ENCODE data around the gene TMC1. TPM values are rescaled to one million over a fixed set of nuclear protein-coding genes. Genes with fewer than 3 reads are reported as not detected.

Gene TMC1
- total and polyA plus RNA-seq, 9 donors, result 0.12 to 1.4 (median 0.48) TPM

DNA sequence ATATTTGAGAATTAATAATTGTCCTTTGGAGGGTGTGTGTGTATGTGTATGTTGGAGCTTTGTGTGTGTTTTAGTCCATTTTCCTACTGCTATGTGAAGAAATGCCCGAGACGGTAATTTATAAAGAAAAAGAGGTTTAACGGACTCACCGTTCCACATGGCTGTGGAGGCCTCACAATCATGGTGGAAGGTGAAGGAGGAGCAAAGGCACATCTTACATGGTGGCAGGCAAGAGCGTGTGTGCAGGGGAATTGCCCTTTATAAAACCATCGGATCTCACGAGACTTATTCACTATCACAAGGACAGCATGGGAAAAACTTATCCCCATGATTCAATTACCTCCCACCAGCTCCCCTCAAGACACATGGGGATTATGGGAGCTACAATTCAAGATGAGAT is 44.1 kb downstream of the TMC1 start:
- TF ChIP-seq EP300 (IDR thresholded peaks at IDR 0.05) (no peak), POLR2A (IDR thresholded peaks at IDR 0.05) (no peak)
- TF ChIP-seq, protein P1, sequence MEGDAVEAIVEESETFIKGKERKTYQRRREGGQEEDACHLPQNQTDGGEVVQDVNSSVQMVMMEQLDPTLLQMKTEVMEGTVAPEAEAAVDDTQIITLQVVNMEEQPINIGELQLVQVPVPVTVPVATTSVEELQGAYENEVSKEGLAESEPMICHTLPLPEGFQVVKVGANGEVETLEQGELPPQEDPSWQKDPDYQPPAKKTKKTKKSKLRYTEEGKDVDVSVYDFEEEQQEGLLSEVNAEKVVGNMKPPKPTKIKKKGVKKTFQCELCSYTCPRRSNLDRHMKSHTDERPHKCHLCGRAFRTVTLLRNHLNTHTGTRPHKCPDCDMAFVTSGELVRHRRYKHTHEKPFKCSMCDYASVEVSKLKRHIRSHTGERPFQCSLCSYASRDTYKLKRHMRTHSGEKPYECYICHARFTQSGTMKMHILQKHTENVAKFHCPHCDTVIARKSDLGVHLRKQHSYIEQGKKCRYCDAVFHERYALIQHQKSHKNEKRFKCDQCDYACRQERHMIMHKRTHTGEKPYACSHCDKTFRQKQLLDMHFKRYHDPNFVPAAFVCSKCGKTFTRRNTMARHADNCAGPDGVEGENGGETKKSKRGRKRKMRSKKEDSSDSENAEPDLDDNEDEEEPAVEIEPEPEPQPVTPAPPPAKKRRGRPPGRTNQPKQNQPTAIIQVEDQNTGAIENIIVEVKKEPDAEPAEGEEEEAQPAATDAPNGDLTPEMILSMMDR (IDR thresholded peaks at IDR 0.05), result no peak
- 95 to 97% (median 96%) methylated on average over 7 of the region's 7 CpGs for WGBS, 3 donors
- no peak overlapping the region for H3K27ac ChIP-seq
- DNase-seq, result no peak
- no peaks in the 10 kb centered on the region for H3K36me3 ChIP-seq
- H3K27me3 ChIP-seq, result no peaks in the 10 kb centered on the region
- intact Hi-C loops (cut with DNase I), result no loop called here
- H3K4me3 ChIP-seq, result no peak overlapping the region
- H3K9me3 ChIP-seq, result no peaks in the 10 kb centered on the region
- no peaks in the 10 kb centered on the region for H3K4me1 ChIP-seq (ENCODE audit: insufficient read depth)

DNA sequence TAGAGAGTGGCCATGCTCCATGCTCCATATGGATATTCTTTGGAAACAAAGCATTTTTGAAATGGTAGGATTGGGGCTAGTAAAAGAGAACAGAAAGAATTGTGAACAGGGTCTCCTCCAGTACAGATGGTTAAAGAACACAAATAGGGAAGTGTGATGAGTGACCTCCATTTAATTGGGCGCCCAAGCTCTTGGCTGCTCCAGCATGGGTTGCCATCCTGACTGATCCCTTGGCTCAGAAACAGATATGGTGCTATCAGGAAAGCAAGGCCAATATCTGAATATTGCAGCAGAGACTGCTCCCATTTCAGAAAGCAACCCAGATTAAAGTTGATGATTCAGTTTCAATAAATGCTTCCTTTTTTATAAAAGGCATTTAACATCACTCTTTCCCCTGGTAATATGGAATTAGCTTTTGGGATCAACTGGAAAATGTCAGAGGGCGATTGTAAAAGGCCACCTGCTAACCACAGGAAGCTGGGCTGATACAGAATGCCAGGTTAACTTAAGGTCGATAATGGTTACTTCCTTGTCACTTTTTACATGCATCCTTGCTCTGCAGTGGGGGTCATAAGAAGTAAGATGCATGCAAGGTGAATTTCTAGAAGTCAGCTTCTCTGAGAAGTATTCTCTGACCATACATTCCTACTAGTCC is 52.9 kb downstream of the TMC1 start:
- TF ChIP-seq POLR2A (IDR thresholded peaks at IDR 0.05), result no peak
- TF ChIP-seq, protein P1 (IDR thresholded peaks at IDR 0.05), result no peak
- TF ChIP-seq EP300 (IDR thresholded peaks at IDR 0.05), result no peak
- Histone ChIP-seq H3K9me3 (no peaks in the 10 kb centered on the region), H3K4me3 (no peak overlapping the region), H3K27ac (no peak overlapping the region), H3K36me3 (no peaks in the 10 kb centered on the region), H3K27me3 (no peaks in the 10 kb centered on the region), H3K4me1 (ENCODE audit: insufficient read depth) (peaks cover 4% of the 10 kb centered on the region)
- intact Hi-C loops (cut with DNase I), result no loop called here
- WGBS, 3 donors, result 90 to 94% (median 90%) methylated on average over 3 of the region's 3 CpGs
- DNase-seq, result no peak

DNA sequence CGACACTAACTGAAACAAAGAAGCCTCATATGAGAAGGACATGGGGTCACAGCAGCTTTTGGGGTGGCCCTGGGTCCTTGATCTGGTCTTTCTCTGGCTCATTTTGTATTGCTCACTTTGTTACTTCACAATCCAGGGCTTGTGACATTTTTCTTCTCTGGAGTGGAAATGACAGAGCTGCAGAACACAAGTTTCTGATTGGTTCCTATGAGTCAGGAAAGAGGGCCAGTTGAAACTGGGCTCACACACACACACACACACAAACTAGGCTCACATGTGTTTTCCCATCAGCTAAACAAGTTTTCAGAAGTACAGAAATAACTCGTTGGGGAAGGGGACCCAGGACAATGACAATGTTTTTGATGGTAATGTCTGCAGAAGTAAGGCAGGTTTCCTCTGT is 54.3 kb downstream of the TMC1 start:
- no peak for DNase-seq
- no peak overlapping the region for H3K27ac ChIP-seq
- WGBS, 3 donors, result 83 to 89% (median 87%) methylated on average over 2 of the region's 2 CpGs
- no peaks in the 10 kb centered on the region for H3K27me3 ChIP-seq
- no peaks in the 10 kb centered on the region for H3K36me3 ChIP-seq
- intact Hi-C loops (cut with DNase I), result loop anchor here in 1 of 4 donors (5.0 kb wide), 1 partner anchor 213 kb away; no protein-coding TSS in a partner anchor
- H3K9me3 ChIP-seq, result no peaks in the 10 kb centered on the region
- no peak overlapping the region for H3K4me3 ChIP-seq
- TF ChIP-seq EP300 (IDR thresholded peaks at IDR 0.05), result no peak
- TF ChIP-seq, protein P1 (IDR thresholded peaks at IDR 0.05), result no peak
- no peak for TF ChIP-seq POLR2A (IDR thresholded peaks at IDR 0.05)
- H3K4me1 ChIP-seq (ENCODE audit: insufficient read depth), result peaks cover 6% of the 10 kb centered on the region

DNA sequence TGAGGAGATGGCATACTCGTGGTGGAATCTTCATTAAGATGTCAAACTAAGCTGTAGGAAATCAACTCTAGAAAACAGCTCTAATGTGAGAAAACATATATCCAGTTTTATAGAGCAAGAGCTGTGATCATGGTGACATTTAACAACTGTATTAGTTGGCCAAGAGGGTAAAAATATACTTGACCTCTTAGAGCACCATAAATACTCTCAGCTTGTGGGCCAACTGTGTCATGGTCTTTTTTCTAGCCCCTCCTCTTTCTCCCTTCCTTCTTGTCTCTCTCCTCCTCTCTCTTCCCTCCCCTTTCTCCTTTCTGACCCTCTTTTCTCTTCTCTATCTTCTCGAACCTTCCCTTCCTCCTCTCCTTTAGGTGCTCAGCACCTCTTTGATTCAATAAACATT is 54.7 kb downstream of the TMC1 start:
- H3K4me3 ChIP-seq, result no peak overlapping the region
- H3K27ac ChIP-seq, result no peak overlapping the region
- 78 to 88% (median 81%) methylated on average over 2 of the region's 2 CpGs for WGBS, 3 donors
- H3K9me3 ChIP-seq, result no peaks in the 10 kb centered on the region
- no peaks in the 10 kb centered on the region for H3K36me3 ChIP-seq
- TF ChIP-seq POLR2A (IDR thresholded peaks at IDR 0.05) (no peak), EP300 (IDR thresholded peaks at IDR 0.05) (no peak)
- TF ChIP-seq, protein P1 (IDR thresholded peaks at IDR 0.05), result no peak
- no peaks in the 10 kb centered on the region for H3K27me3 ChIP-seq
- intact Hi-C loops (cut with DNase I), result loop anchor here in 1 of 4 donors (5.0 kb wide), 1 partner anchor 214 kb away; no protein-coding TSS in a partner anchor
- no peak for DNase-seq
- H3K4me1 ChIP-seq (ENCODE audit: insufficient read depth), result peaks cover 6% of the 10 kb centered on the region

Measured in ovary (tissue), 9 donors.